ENCODE results near the gene EXOC4.
"Not testable (repeated sequence)": the region's sequence is repeated elsewhere in the genome, so short reads cannot be mapped to it uniquely, and the experiment has no call there.

- TF ChIP-seq POLR2A (IDR thresholded peaks at IDR 0.05) = not testable (repeated sequence)
- TF ChIP-seq, protein P1, sequence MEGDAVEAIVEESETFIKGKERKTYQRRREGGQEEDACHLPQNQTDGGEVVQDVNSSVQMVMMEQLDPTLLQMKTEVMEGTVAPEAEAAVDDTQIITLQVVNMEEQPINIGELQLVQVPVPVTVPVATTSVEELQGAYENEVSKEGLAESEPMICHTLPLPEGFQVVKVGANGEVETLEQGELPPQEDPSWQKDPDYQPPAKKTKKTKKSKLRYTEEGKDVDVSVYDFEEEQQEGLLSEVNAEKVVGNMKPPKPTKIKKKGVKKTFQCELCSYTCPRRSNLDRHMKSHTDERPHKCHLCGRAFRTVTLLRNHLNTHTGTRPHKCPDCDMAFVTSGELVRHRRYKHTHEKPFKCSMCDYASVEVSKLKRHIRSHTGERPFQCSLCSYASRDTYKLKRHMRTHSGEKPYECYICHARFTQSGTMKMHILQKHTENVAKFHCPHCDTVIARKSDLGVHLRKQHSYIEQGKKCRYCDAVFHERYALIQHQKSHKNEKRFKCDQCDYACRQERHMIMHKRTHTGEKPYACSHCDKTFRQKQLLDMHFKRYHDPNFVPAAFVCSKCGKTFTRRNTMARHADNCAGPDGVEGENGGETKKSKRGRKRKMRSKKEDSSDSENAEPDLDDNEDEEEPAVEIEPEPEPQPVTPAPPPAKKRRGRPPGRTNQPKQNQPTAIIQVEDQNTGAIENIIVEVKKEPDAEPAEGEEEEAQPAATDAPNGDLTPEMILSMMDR (IDR thresholded peaks at IDR 0.05 in 4 of 5, conservative IDR thresholded peaks at IDR 0.05 in 1 of 5) = not testable (repeated sequence)
Observed at GRCh38 chr7:133994100-133994499, 741.2 kb downstream of the EXOC4 start.

Measured in gastrocnemius medialis (tissue), 4 donors.